HCT116 (cell line): ENCODE data around the gene TMEM269. TPM values are rescaled to one million over a fixed set of nuclear protein-coding genes. Genes with fewer than 3 reads are reported as not detected.

ENCODE experiments used
- ATAC-seq: fragments of 200-7000 bp; cut with Tn5 transposase; 2 replicates; pipeline ENCODE4 v1.9.1; 2020; ENCODE audit warnings: mild to moderate bottlenecking, moderate library complexity
- BruUV-seq: library from RNA; stranded (reverse); fragments of 400-500 nt; replicated peaks from 2 replicates; lab custom pipeline; 2021; lab: Mats Ljungman, UMichigan
- CTCF ChIA-PET: fragments of 300-600 bp; sonication (Branson Sonifier 250); formaldehyde crosslinking; loops from one replicate; lab custom pipeline; 2021; ENCODE audit warnings: antibody characterized with exemption; lab: Charles Lee
- POLR2A ChIA-PET: fragments of 300-600, 350-600 bp; sonication (Branson Sonifier 250); formaldehyde crosslinking; loops from one replicate; lab custom pipeline; 2021; ENCODE audit warnings: antibody characterized with exemption; lab: Charles Lee
- RAD21 ChIA-PET, 2 experiments: fragments of 300-600 bp; sonication (Branson Sonifier 250); formaldehyde crosslinking; loops; one replicate each; lab custom pipeline; 2023; ENCODE audit warnings: low total read pairs in 2 of 2; ENCODE audit not compliant: uncharacterized antibody in 2 of 2, unreplicated experiment in 2 of 2, low non-redundant PET in 1 of 2; lab: Charles Lee
- DNase-seq: peaks from one replicate; pipeline ENCODE4 v3.0.0-alpha.2; 2010; ENCODE audit warnings: low read depth, low spot score
- H2AFZ ChIP-seq: fragments of 200-600 bp; shearing (Covaris generic), sonication (generic); 2 replicates; pipeline ENCODE4 v1.6.1; 2017; ENCODE audit warnings: low read depth, mixed run types, mixed read lengths, antibody characterized with exemption, low read length; ENCODE audit not compliant: poor library complexity, severe bottlenecking
- H3K27ac ChIP-seq: 2 replicates; pipeline ENCODE4 v1.5.1; 2012; ENCODE audit warnings: low read depth, low read length
- H3K27me3 ChIP-seq: fragments of 200-600 bp; sonication (generic); 2 replicates; pipeline ENCODE4 v1.6.1; 2016; ENCODE audit warnings: mixed run types, low read length, mixed read lengths; ENCODE audit not compliant: insufficient read depth
- H3K36me3 ChIP-seq, 2 experiments: fragments of 200-500 bp in 1 of 2; fragments of 200-600 bp in 1 of 2; sonication (Bioruptor generic) in 1 of 2; sonication (generic) in 1 of 2; 2 replicates each; pipeline versions ENCODE4 v1.5.1 to v1.6.1; 2014 to 2016; ENCODE audit warnings: low read length in 2 of 2, inconsistent platforms in 1 of 2, mixed read lengths in 1 of 2, mixed run types in 1 of 2; ENCODE audit not compliant: insufficient read depth in 2 of 2, control insufficient read depth in 1 of 2
- H3K4me1 ChIP-seq, 2 experiments: fragments of 200-600 bp in 1 of 2; sonication (generic) in 1 of 2; 2 replicates each; pipeline versions ENCODE4 v1.5.1 to v1.6.1; 2012 to 2017; ENCODE audit warnings: low read length in 2 of 2, inconsistent platforms in 1 of 2, mild to moderate bottlenecking in 1 of 2, mixed read lengths in 1 of 2, mixed run types in 1 of 2, moderate library complexity in 1 of 2; ENCODE audit not compliant: insufficient read depth in 2 of 2, control insufficient read depth in 1 of 2
- H3K4me2 ChIP-seq: fragments of 200-600 bp; sonication (generic); 2 replicates; pipeline ENCODE4 v1.6.1; 2017; ENCODE audit warnings: mixed run types, low read length, mixed read lengths
- H3K4me3 ChIP-seq, 2 experiments: fragments of 200-600 bp in 1 of 2; sonication (generic) in 1 of 2; replicated peaks in 1 of 2; 2 replicates each; pipeline ENCODE4 v1.5.1; 2011 to 2016; ENCODE audit warnings: low read length in 2 of 2, control low read depth in 1 of 2, low read depth in 1 of 2, mild to moderate bottlenecking in 1 of 2, mixed read lengths in 1 of 2, mixed run types in 1 of 2
- H3K79me2 ChIP-seq: fragments of 200-600 bp; sonication (generic); 2 replicates; pipeline ENCODE4 v1.6.1; 2017; ENCODE audit warnings: mild to moderate bottlenecking, mixed run types, low read length, moderate library complexity, mixed read lengths; ENCODE audit not compliant: insufficient read depth
- H3K9ac ChIP-seq: fragments of 200-600 bp; sonication (generic); 2 replicates; pipeline ENCODE4 v1.6.1; 2016; ENCODE audit warnings: low read length, mixed read lengths
- H3K9me2 ChIP-seq: fragments of 200-600 bp; sonication (generic), shearing (Covaris generic); 2 replicates; pipeline ENCODE4 v1.6.1; 2017; ENCODE audit warnings: mixed run types, mild to moderate bottlenecking, moderate library complexity; ENCODE audit not compliant: insufficient read depth
- H3K9me3 ChIP-seq, 2 experiments: fragments of 200-500 bp in 1 of 2; fragments of 200-600 bp in 1 of 2; sonication (Bioruptor generic) in 1 of 2; sonication (generic) in 1 of 2; 2 replicates each; pipeline ENCODE4 v1.6.1; 2014 to 2017; ENCODE audit warnings: low read length in 2 of 2, mixed read lengths in 2 of 2, inconsistent platforms in 1 of 2, low read depth in 1 of 2, mild to moderate bottlenecking in 1 of 2, mixed run types in 1 of 2, moderate library complexity in 1 of 2; ENCODE audit not compliant: control insufficient read depth in 1 of 2, insufficient read depth in 1 of 2
- H4K20me1 ChIP-seq: fragments of 200-600 bp; sonication (generic), shearing (Covaris generic); 2 replicates; pipeline ENCODE4 v1.6.1; 2017; ENCODE audit warnings: mixed run types, mild to moderate bottlenecking, moderate library complexity; ENCODE audit not compliant: insufficient read depth
- CTCF ChIP-seq, 3 experiments: fragments of 200-600 bp in 1 of 3; sonication (generic) in 1 of 3; IDR thresholded peaks in 2 of 3; conservative IDR thresholded peaks in 1 of 3; 2 replicates each; pipeline ENCODE4 v1.5.1; 2012 to 2017; ENCODE audit warnings: low read depth in 2 of 3, low read length in 2 of 3, antibody characterized with exemption in 1 of 3, borderline replicate concordance in 1 of 3, control low read depth in 1 of 3, mild to moderate bottlenecking in 1 of 3, mixed read lengths in 1 of 3, mixed run types in 1 of 3, moderate library complexity in 1 of 3; ENCODE audit not compliant: insufficient read depth in 1 of 3
- ELF1 ChIP-seq: IDR thresholded peaks from 2 replicates; pipeline ENCODE4 v1.6.1; 2012; ENCODE audit warnings: low read depth, borderline replicate concordance
- JUND ChIP-seq: IDR thresholded peaks from 2 replicates; pipeline ENCODE4 v1.6.1; 2012
- MAX ChIP-seq: IDR thresholded peaks from 2 replicates; pipeline ENCODE4 v1.6.1; 2012
- RAD21 ChIP-seq: IDR thresholded peaks from 2 replicates; pipeline ENCODE4 v1.6.1; 2012; ENCODE audit warnings: low read depth, mild to moderate bottlenecking
- SIN3A ChIP-seq: IDR thresholded peaks from 2 replicates; pipeline ENCODE4 v1.6.1; 2012; ENCODE audit warnings: low read depth
- ZNF274 ChIP-seq: fragments of 200-500 bp; sonication (Bioruptor generic); IDR thresholded peaks from 2 replicates; pipeline ENCODE4 v1.6.1; 2014; ENCODE audit warnings: mild to moderate bottlenecking, low read depth, low read length, inconsistent platforms
- intact Hi-C: fragments of 100-400 bp; cut with micrococcal nuclease; formaldehyde crosslinking; loops from 2 replicates; pipeline ENCODE4 v1.10.0; 2022
- total RNA-seq: library from RNA; stranded (reverse); gene quantifications from one replicate; pipeline ENCODE4 v1.2.1, GENCODE V29; 2021; ENCODE audit not compliant: unreplicated experiment
- TF ChIP-seq, protein P1 (sequence below): IDR thresholded peaks from 2 replicates; pipeline ENCODE4 v1.6.1; 2012; ENCODE audit warnings: low read depth

TMEM269 gene
- total RNA-seq, 1 experiment from 2014 or later, result 0.34 TPM

DNA sequence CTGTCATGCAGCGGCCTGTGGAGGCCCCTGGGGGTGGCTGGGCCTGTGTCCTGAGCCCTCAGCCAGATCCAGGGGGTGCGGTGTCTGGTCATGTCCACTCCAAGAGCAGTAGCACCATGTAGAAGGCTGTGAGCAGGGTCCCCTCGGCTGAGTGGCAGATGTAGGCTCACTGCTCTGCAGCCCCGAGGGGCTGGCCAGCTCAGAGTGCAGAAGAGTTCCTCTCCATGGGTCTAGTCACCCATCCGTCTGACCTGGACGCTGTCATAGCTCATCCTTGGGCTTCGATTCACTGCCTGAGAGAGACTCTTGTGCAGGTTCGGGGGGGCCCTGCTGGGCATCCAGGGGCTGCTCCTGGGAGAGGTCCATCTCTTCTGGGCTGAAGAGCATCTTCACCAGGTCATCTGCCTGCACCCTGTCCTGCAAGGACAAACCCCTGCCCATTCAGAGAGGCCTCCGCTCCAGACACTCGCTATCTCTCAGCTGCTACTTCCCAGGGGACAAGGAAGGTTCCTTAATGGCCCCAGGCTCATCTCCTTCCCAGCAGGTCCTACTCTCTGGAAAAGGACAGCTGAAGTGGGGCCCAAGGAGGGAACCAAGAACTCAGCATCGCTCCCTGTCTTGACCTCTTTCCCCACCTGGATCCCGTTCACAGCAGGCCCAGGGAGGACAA lies 38.2 kb upstream of the TMEM269 start (continued):
- TF ChIP-seq, protein P1, sequence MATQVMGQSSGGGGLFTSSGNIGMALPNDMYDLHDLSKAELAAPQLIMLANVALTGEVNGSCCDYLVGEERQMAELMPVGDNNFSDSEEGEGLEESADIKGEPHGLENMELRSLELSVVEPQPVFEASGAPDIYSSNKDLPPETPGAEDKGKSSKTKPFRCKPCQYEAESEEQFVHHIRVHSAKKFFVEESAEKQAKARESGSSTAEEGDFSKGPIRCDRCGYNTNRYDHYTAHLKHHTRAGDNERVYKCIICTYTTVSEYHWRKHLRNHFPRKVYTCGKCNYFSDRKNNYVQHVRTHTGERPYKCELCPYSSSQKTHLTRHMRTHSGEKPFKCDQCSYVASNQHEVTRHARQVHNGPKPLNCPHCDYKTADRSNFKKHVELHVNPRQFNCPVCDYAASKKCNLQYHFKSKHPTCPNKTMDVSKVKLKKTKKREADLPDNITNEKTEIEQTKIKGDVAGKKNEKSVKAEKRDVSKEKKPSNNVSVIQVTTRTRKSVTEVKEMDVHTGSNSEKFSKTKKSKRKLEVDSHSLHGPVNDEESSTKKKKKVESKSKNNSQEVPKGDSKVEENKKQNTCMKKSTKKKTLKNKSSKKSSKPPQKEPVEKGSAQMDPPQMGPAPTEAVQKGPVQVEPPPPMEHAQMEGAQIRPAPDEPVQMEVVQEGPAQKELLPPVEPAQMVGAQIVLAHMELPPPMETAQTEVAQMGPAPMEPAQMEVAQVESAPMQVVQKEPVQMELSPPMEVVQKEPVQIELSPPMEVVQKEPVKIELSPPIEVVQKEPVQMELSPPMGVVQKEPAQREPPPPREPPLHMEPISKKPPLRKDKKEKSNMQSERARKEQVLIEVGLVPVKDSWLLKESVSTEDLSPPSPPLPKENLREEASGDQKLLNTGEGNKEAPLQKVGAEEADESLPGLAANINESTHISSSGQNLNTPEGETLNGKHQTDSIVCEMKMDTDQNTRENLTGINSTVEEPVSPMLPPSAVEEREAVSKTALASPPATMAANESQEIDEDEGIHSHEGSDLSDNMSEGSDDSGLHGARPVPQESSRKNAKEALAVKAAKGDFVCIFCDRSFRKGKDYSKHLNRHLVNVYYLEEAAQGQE, result no peak
- TF ChIP-seq SIN3A (no peak), ZNF274 (no peak), ELF1 (no peak), MAX (no peak)

DNA sequence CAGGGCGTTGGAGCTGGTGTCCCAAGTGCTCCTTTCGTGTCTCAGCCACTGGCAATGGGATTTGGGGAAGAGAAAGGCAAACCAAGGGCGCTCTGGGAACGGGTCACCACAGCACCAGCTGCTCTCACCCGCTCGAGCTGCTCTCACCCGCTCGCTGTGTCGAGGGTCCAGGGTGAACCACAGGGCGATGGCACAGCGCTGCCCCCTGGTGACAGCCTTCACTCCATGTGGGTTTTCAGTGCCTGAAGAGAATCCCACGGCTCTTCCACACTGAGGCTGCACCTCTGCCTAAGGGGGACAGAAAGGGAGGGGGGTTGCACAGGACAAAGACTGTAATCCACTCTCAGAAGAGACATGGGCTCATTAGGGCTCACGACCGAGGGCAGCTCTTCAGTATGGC lies 37.7 kb upstream of the TMEM269 start:
- CTCF ChIA-PET, result interaction anchor here (1.6 to 2.8 kb wide), 2 partner anchors 10 to 169 kb away, joined by 8 to 12 read pairs; no protein-coding TSS in a partner anchor
- POLR2A ChIA-PET, result no interaction called here

More for the DNA sequence above, 37.7 kb upstream of the TMEM269 start:
- Histone ChIP-seq H3K79me2 (no peaks in the 10 kb centered on the region), H3K4me1 (no peaks in the 10 kb centered on the region), H3K9me3 (no peaks in the 10 kb centered on the region), H3K36me3 (peaks cover 4 to 14% of the 10 kb centered on the region in 2 experiments; a peak in 2 of 4 replicates), H3K27ac (no peak overlapping the region), H3K27me3 (no peaks in the 10 kb centered on the region), H3K9me2 (no peaks in the 10 kb centered on the region), H3K9ac (no peak overlapping the region), H4K20me1 (no peaks in the 10 kb centered on the region), H2AFZ (no peak overlapping the region), H3K4me3 (no peak overlapping the region), H3K4me2 (no peak overlapping the region)
- TF ChIP-seq ZNF274 (no peak), RAD21 (peak; percentile 75), CTCF (IDR thresholded peaks at IDR 0.05 in 2 of 3, conservative IDR thresholded peaks at IDR 0.05 in 1 of 3; ENCODE audit: borderline replicate concordance in 1 of 3, insufficient read depth in 1 of 3, low read depth in 2 of 3, low read length in 2 of 3) (peak; percentile 48 to 79 (median 74); a peak in 5 of 6 replicates), JUND (no peak)
- intact Hi-C loops, result loop anchor here (2.0 kb wide), 1 partner anchor 168 kb away; no protein-coding TSS in a partner anchor
- no peak for DNase-seq
- RAD21 ChIA-PET, result no interaction called here
- no TSS peak for BruUV-seq
- peak; percentile 81 for ATAC-seq
